ENCODE results near the gene PSMG4.
A peak's percentile ranks its signal among the peaks of the same experiment; 100 is the strongest.

Gene PSMG4

DNA sequence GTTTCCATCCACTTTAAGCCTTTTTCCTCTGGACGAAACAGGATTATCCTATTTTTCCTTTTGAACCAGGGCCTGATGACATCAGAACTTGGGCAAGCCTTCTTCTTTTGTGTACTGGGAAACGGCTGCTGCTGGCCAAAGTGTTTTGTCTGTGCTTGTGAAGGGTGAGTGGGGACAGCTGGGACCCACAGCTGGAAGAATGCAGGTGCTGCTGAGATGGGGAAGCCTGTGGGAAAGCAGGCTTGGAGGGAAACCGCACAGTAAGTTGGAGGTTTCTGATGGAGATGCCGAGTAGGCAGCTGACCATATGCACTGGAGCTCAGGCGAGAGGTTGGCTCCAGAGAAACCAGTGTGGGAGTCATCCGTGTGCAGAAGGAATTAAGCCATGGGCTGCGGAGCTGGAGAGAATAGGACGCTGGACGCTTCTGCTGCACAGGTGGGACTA lies 8.5 kb upstream of the PSMG4 start:
- no peak for DNase-seq (ENCODE audit: insufficient read length, low spot score)
- no peak for FAIRE-seq

DNA sequence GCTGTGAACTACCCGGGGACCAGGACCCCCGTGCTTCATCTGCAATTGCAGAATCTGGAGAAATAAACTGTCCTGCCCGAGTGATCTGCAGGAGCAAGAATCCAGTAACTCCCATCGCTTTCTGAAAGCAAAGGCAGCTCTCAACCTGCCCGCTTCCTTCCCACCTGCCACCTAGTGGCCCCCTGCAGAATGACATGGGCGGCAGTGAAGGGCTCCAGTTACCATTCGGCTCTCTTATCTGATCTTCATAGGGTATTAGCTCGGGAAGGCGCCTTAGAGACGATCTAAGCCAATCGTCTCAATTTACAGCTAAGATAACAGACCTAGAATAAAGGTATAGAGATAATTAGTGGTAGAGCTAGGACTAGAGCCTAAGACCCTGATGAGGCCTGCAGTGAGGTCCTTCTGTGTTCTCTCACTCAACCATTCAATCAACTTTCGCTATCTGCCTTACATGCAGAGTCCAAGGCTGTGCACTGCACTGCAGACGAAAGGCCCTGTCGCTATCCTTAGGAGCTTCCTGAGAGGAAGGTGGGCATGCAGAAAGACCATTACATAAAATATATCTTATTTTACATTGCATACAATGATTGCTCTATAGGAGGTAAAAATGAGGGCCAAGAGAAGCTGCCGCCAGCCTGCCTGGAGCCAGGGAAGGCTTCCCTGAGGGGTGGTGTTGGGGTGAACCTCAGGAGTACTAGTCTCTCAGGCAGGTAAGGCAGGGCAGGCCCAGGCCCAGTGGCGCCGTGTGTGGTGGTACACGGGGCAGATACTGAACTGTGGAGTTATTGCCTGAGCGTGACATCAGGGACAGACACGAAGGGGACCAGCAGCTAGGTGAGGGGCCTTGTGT lies 7.1 kb upstream of the PSMG4 start:
- FAIRE-seq, result no peak

GRCh38 chr6:3252369-3252768 lies 6.4 kb upstream of the PSMG4 start:
- no peak for DNase-seq (ENCODE audit: insufficient read length, low spot score)
- no peak for FAIRE-seq

More for the DNA sequence above, 7.1 kb upstream of the PSMG4 start:
- peak; percentile 89 for DNase-seq (ENCODE audit: insufficient read length, low spot score)

- no peak for FAIRE-seq
- DNase-seq (ENCODE audit: insufficient read length, low spot score), result no peak
Measured at GRCh38 chr6:3252861-3253596, 5.7 kb upstream of the PSMG4 start.

DNA sequence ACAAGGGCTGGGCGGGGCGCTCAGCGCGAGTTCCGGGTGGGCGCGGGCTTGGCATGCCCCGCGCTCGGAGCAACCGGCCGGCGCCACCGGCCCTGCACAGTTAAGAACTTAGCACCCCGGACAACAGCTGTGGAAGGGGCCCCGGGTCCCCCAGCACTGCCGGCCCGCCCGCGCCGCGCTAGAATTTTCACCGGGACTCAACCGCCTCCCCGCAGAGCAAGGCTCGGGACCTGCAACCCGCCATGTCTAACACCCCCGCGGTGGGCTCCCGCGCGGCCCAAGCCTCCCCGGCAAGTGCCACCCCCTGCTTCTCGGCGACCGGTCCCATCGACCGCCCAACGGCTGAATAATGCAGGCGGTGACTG lies 5.2 kb upstream of the PSMG4 start:
- DNase-seq (ENCODE audit: insufficient read length, low spot score), result no peak
- FAIRE-seq, result no peak

DNA sequence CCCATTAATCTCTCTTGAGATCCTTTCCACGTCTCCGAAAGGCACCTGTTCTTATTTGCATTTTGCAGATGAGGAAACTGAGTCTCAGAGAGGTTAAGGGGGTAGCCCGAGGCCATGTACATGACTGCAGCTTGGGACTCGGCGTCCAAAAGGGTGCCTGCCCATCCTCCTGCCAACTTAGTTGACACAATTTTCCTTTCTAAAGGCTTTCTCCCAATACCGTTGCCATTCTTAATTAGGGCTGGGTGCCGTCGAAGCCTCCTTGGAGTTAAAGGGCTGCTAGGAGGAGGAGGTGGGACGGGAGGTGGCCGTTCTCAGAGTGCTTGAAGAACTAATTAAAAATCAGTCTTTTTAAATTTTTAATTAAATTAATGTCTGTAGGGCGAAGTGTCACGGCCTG lies 546 bp upstream of the PSMG4 start:
- no peak for DNase-seq (ENCODE audit: insufficient read length, low spot score)
- no peak for FAIRE-seq

DNA sequence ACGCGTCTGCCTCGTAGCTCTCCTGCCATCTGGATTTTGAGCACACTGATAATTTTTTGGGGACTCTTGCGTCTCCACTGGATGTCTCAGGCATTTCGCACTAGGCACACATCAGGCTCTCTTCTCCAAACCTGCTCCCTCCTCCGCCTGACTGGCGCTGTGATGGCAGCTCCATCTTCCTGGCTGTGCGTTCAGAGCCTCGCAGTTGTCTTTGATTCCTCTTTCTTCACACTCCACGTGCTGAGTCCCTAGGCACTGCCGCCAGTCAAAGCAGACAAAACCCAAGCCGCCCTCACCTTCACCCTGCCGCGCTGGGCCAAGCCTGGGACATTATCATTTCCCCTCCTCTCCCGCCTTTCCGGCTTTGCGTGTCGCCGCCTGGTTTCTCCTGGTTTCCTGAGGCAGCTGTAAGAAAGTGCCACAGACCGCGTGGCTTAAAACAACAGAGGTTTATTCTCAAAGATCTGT lies 778 bp downstream of the PSMG4 start:
- DNase-seq (ENCODE audit: insufficient read length, low spot score) (peak; percentile 59), FAIRE-seq (peak; percentile 33)

GRCh38 chr6:3260296-3260695 lies 1.5 kb downstream of the PSMG4 start:
- FAIRE-seq (no peak), DNase-seq (ENCODE audit: insufficient read length, low spot score) (no peak)

DNA sequence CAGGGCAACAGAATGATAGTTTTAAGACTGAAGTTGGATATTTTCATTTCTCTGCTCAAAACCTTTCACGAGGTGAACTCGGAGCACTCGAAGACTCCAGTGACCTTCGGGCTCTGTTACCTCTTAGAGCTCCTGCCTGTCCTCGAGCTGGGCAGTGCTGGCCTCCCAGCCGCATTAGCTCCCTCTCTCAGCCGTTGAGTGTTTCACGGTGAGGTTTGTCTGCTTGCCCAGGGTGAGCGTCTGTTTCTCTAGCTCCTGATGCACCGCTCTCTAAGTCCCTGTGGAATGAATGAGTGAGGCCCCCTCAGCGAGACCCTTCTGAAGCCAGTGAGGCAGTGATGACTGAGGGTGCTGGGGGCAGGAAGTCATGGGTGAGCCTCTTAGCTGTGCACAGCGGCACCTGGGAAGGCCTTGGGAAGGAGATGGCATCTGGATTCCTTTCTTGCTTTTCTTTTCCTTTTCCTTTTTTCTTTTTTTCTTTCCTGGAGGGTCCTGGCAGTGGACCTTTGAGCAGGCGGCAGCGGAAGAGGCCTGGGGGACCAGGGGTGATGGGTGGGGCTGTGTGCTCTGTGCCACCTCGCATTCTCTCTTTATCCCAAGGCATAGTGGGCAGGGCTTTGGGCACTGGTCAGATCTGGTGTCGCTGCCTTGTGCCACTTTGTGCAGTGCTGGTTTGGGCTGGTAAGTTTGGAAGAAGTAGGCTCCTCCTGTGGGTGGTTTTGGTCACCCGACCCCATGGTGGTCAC lies 2.2 kb downstream of the PSMG4 start:
- DNase-seq (ENCODE audit: insufficient read length, low spot score) (no peak), FAIRE-seq (no peak)

DNA sequence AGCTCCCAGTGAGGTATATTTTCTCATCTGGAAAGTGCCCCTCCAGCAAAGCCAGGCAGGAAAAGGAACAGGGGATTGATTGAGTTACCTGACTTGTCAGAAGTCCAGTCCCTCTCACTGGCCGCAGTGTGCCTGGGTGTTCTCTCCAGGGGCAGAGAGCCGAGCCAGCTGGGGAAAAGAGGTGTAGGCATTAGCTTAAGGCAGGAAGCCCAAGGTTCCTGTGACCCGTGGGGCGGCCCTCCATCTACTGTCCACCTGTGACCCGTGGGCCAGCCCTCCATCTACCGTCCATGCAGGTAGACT lies 2.7 kb downstream of the PSMG4 start:
- DNase-seq (ENCODE audit: insufficient read length, low spot score), result no peak
- no peak for FAIRE-seq

DNA sequence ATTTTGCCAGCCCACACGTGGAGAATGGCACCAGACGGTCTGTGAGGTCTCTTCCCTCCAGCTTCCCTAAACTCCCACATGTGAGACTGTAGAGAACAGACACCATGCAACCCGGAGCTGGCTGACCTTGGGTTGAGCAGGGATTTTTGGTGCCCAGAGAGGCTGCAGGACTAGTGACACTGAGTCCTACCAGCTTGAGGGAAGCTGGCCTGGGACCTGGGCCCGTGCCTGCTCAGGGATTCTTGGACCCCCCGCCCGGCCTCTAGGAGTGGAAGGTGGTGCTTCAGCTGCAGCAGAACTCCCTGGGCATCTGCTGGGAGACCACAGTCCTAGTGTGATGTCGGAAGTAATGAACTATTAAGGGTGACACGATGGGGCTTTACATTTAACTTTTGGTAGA lies 3.2 kb downstream of the PSMG4 start:
- no peak for FAIRE-seq

GRCh38 chr6:3263096-3263495 lies 4.3 kb downstream of the PSMG4 start:
- DNase-seq (ENCODE audit: insufficient read length, low spot score), result no peak
- no peak for FAIRE-seq

More for the DNA sequence above, 3.2 kb downstream of the PSMG4 start:
- no peak for DNase-seq (ENCODE audit: insufficient read length, low spot score)

DNA sequence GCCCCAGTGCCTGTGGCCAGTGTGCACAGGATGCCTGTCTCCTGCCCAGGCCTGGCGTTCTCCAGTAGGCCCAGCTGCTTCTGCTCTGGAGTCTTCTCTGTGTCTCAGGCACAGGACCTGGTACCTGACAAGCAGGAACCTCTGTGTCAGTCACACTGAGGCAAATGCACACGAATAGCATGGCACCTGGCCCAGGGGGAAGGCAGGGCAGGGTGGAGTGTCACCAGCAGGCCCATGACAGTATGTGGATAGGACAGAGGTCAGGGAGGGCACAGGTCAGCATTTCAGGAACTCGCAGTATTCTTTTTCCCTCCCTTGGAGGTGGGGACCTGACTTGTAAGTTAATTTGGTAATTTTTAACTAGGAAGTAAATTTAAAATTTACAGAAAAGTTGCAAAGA lies 5.6 kb downstream of the PSMG4 start:
- FAIRE-seq, result no peak

GRCh38 chr6:3265671-3266070 lies 6.9 kb downstream of the PSMG4 start:
- no peak for FAIRE-seq
- DNase-seq (ENCODE audit: insufficient read length, low spot score), result no peak

More for the DNA sequence above, 5.6 kb downstream of the PSMG4 start:
- DNase-seq (ENCODE audit: insufficient read length, low spot score), result no peak

- FAIRE-seq (no peak), DNase-seq (ENCODE audit: insufficient read length, low spot score) (no peak)
Measured at GRCh38 chr6:3266170-3266569, 7.4 kb downstream of the PSMG4 start.

DNA sequence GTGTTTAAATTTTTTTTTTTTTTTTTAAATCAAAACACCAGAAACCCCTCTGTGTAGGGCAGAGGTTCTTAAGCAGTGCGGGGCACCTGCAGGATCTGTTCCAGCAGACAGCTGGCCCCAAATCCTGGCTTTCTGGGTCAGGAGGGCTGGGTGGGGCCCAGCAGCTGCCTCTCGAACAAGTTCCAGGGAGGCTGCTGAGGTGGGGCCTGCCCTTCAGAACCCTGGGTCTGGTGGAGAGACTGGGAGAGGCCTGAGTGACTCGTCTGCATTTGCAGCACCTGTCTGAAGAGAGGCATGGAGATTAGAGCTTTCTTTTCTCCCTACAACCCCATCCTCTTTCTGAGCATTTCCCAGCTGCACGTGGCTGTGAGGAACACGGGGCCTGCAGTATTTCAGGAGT lies 8.4 kb downstream of the PSMG4 start:
- FAIRE-seq (no peak), DNase-seq (ENCODE audit: insufficient read length, low spot score) (no peak)

DNA sequence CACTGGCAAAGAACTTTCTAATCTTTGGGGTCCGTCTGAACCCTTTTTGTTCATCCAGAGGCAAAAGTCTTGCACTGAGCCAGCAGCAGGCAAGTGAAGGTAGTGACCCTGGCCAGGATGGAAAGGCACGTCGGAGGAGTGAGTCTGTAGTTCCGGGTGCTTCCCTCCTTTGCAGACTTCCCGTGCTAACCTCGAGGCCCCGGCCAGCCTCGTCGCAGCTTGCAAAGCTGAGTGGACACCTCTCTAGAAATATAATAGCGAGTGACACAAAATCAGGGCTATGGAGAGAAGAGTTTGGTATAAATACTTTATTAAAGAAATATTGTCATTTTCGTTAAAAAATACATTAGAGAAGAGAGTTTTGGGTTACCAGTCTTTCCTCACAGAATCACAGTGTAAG lies 9.9 kb downstream of the PSMG4 start:
- no peak for DNase-seq (ENCODE audit: insufficient read length, low spot score)
- no peak for FAIRE-seq

DNA sequence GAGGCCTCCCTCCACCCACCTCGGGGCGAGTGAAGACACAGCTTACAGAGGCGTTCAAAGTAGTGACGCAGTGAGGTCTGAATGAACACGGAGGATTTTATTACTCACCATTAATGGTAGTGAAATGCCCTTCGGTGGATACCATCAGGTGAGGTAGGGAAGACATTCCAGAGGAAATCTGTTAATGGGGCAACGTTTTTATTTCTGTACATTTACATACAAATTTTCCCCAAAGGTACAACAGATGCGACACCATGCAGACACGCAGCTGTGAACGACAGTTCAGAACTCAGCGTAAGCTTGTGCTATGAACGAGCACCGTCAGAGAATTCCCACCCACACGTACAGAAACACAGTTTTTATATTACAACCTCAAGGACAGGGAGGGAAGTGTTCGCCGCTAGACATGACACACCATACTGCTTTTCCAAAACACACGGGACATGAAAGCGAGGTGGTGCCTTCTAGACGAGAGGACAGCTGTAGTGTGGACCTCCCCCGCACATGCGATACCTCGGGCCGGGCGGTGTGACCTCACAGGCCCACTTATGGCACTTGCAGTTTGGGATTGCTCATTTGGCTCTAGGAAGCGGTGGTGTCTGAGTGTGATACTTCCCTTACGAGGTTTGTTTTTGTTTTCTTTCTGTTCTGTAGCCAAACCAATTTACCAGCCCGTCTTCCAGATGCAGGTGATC lies 10.7 kb downstream of the PSMG4 start:
- DNase-seq (ENCODE audit: insufficient read length, low spot score), result no peak
- FAIRE-seq, result no peak

DNA sequence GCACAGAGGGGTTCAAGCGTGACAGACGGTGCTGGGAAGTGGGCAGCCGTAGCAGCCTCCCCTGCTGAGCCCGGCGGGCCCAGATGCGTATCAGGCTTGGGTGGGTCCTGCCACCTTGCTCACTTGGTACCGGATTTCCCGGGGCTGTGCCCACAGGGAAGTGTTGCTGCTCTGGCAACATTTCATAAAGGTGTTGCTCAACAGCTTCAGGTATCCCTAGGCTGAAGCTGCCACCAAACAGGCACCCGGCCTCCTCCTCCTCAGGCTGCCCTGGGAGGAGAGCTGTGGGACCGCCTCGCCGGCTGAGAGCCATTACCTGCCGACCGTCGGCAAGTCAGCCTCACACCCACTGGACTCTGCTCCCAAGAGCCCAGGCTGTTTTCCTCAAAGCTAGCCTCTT lies 11.5 kb downstream of the PSMG4 start:
- FAIRE-seq, result no peak
- no peak for DNase-seq (ENCODE audit: insufficient read length, low spot score)

DNA sequence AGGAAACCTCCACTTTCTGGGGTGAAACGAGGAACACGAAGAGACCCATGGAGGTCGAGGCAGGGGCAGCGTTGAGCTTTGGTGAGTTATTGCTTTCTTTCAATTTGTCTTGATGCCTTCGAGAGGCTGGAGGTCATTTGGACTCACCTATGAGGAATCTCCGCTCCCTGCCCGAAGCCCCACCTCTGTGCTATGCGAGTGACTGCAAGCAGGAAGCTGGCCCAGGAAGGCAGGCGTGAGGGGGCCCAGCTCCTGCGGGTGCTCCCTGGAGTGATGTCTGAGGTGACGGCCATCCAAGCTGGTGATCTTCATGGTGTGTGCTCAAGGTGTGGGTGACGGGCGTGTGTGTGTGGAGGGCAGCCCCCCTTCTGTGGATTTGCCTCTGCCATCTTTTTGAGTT lies 13.0 kb downstream of the PSMG4 start:
- FAIRE-seq (no peak), DNase-seq (ENCODE audit: insufficient read length, low spot score) (no peak)
